Central memory CD4-positive, alpha-beta T cell (primary cell): Measurements from ENCODE around the gene MEAK7.
"Not testable (repeated sequence)": the region's sequence is repeated elsewhere in the genome, so short reads cannot be mapped to it uniquely, and the experiment has no call there.

Experiments used
- DNase-seq: peaks from one replicate; pipeline ENCODE4 v3.0.0; 2022

MEAK7 gene

GRCh38 chr16:84532855-84533486, 28.5 kb upstream of the MEAK7 start:
- DNase-seq: no peak

DNA sequence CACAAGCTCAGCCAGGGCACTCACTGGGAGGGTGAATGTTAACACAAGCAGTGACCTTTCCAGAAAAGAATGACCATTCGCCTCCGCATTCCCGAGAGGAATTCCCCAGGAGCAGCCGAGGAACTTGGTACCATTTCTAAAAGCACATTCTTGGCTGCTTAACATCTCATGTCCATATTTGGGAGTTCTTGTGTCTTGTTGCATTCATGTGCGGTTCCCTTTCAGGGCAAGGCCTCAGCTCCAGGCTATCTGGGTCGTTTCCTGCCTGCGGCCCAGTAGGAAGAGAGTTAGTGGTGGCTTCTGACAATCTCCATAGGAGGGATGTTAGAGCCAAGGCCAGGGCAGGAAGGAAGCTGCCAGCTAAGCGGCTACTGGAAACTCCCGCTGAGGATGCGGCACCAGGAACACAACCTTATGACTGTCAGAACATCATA, 27.8 kb upstream of the MEAK7 start:
- no peak for DNase-seq

DNA sequence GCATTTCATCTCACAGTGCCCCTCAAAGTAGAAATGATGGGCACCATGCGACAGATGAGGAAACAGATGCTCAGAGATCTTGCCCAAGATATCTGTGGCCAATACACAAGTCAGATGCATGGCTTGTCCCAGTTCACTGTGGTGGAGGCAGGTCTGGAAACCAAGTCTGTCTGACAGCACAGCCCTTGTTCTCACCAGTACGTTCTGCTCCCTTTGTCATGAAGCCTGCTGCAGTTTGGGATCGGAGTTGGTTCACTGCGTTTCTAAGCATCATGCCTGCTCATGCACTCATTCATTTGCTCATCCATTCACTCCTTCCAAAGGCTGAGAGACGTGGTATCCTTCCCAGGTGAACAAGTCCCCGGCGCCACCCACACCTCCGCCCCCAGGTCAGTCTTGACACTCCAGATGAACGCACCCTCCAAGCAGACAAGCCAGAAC, 27.2 kb upstream of the MEAK7 start:
- DNase-seq: no peak

DNA sequence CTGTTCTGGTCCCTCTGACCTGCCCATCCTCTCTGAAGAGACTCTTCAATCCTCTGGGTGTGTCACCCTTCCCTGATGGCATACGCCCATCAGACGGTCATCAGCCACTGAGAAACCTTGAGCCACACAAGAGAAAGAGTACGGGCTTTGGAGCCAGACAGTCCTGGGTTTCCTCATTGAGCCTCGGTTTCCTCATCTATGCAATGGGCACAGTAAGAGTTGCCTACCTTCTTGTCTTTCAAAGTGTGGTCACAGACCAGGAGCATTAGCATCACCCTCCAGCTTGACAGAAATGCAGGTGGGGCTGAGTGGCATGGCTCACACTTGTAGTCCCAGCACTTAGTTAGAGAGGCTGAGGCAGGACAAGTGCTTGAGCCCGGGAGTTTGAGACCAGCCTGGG, 26.1 kb upstream of the MEAK7 start:
- no peak for DNase-seq

DNA sequence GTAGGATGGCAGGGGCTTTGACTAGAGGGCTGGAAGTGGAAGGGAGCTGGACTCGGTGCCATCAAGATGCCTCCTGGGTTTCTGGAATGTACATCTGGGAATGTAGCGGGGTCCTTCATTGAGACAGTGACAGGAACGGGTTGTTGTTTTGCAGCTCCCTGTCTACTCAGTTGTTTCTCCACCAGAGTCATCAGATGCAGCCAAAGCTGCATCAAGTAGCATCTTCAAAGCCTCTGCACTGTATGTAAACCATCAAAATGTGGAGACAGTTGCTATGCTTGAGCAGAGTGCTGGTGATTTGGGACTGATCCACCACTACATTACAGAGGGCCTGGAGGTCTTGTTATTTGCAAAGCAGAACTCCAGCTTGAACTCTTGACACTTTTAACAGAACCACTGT, 25.1 kb upstream of the MEAK7 start:
- no peak for DNase-seq

DNA sequence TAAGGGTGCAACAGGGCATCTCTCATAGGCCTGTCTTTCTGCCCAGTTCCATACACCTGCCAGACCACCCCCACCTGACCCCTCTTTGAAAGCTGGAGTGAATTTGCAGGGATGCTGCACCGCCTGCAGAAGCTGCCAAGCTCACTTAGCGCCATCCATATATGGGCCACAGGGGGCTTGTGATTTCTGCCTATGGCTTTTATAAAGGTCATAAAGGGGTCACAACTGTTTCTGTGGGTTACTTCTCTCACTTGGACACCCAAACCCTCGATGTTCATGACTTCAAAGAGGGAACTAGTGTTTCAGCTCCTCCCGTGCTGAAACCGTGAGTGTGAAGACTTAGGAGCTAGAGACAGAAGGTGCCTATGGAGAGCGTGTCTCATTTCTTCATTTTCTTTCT, 23.9 kb upstream of the MEAK7 start:
- no peak for DNase-seq

DNA sequence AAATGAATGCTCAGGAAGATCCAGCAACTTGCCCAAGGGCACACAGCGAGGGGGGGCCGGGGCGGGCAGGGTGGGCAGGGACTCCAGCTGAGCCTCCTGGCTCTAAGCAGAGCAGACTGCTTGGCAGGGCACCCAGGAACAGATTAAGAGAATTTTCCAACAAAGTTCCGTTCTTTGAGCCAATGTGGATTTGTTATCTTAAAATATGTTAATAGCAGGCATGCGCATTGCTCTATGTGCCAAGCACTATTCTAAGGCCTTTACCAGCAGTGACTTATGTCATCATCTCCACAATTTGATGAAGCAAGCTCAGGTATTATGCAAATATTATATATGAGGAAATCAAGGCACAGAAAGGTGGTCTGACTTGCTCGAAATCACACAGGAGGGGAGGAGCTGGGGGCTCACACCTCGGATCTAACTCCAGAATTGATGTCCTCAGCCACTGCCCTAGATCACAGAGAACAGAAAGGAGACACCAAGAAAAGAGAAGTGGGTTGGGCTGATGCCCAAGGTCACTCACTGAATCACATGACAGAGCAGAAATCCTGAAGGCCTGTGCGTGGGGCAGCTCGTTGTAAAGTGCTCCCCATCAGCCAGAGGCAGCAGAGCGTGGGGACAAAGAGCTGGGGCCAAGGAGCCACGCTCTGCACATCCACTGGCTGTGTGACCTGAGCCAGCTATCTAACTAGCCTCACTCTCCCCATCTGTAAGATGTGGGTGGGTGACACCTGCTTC, 23.2 kb upstream of the MEAK7 start:
- no peak for DNase-seq

DNA sequence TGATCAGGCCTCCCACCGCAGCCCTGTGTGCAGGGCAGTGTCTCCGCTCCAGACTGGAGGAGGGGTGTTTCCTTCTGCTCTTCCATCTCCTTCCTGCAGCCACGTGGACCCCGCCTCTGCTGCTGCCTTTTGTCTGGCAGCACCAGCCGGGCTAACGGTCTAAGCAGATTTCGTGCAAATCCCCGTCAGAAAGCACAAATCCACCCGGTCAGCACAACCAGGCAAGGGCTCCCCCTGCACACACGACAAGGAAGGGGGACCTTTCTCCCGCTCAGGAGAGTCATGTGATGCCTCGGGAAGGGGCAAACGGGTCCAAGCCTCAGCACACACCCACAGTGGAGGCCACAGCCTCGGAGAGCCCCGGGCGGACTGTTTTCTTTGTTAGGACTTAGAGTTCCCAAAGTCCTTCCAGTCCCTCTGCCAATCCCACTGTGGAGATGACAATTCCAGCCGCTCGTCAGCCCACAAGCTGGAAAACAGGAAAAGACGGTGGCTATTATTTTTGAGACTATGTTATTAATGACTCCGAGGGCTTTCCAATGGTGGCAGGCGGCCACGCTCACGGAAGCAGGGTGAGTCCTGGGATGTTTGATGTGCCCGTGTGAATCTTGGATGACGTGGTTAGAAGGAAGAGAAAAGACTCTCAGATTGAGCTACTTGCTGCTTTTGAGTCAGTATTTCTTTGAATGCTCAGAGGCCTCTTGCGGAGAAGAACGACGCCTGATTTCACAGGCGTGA, 22.5 kb upstream of the MEAK7 start:
- no peak for DNase-seq

GRCh38 chr16:84524941-84525581, 20.6 kb upstream of the MEAK7 start:
- not testable (repeated sequence) for DNase-seq

GRCh38 chr16:84524346-84524920, 20.0 kb upstream of the MEAK7 start:
- DNase-seq: no peak

DNA sequence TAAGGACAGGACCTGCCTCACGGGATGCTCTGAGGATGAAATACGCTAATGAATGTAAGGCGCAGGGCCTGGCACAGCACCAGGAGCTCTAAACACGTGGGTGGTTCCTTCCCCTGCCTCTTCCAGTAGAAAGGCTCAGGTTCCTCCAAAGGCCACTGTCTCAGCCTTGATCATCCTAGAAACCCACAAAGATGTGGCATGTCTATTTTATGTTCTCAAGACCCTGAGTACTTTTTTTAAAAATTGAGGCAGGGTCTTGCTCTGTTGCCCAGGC, 17.0 kb upstream of the MEAK7 start:
- no peak for DNase-seq

- DNase-seq: no peak
Measured at GRCh38 chr16:84520725-84521496, 16.5 kb upstream of the MEAK7 start.

DNA sequence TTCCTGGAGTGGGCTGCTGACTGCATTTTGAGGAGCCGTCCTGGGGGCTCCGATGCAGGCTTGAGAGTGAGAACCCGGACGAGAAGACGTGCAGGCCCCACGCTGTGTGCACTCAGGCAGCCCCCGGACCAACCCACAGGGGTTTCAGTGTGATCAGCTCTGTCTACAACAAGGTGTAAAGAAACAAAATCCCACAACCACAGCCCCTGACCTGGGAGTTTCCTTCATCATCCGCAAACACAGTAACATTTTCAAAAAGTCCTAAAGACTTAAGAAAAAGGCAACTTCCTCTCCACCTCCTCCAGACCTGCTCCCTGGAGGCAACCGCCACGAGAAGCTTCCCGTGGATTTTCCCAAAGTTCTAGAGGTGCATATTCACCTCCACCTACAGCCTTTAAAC, 15.4 kb upstream of the MEAK7 start:
- DNase-seq: no peak

- peak; percentile 76 for DNase-seq
Measured at GRCh38 chr16:84518804-84519341, 14.4 kb upstream of the MEAK7 start.

DNA sequence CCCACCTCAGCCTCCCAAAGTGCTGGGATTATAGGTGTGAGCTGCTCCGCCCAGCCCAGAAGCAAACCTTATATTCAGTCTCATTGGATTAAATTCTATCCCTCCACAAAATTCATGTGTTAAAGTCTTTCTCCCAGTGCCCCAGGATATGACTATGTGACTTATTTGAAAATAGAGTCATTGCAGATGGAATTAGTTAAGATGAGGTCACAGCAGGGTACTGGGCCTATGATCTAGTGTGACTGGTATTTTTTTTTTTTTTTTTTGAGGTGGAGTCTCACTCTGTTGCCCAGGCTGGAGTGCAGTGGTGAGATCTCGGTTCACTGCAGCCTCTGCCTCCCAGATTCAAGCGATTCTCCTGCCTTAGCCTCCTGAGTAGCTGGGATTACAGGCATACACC, 13.8 kb upstream of the MEAK7 start:
- DNase-seq: not testable (repeated sequence)

DNA sequence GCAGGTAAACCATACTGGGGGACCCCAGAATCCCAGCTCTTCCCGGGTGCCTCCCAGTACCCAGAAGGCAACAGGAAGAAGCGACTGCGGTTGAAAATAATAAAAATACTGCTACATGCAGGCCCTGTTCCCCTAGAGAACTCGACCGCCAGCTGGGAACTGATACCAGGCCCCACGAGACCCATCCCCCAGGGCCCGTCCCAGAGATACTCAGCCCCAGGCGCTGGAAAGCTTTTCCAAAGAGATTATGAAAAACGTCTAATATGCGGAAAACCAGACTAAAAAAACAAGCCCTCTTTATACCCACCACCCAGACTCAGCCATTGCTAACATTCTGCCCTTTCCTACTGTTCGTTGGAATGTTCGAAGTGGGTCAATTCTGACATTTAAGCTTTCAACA, 12.9 kb upstream of the MEAK7 start:
- DNase-seq: no peak

DNA sequence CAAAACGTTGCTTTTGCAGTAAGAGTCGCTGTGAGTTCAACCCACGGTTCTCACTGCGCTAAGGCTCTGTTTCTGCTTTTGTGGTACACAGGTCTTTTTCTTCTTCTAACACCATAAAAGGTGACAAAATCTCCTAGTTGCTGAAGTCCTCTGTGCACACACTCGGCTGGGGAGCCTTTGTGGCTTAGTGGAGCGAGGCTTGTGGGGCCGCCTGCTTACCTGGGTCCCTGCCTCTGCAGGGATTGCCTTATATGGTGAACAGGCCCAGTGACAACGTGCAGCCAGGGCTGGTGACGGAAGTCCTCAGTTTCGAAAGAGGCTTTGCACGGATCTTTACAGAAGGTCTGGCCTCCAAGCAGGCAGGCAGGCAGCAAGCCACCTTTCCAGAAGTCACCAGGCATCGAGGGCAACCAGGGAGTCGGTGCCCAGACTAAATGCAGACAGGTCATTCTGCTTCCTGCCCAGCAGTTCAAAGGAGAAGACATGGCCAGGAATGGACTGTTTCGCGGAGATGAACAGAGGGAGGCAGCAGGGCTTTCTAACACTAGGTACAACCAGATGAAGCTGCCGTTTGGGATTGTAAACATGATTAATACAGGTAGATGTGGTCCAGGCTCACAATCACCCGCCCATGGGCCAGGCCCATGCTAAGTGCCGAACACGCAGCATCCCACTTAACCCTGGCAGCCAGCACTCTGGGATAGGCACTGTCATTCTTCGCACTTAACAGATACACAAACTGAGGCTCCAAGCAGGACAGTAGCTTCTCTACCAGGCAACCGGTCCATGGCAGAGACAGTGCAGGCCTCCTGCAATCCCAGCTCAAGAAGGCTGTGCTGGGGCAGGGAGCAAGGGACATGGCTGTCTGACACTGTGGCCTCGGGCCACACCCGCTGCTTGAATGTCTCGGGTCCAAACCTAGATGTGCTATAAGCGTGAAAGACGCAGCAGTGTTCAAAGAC, 10.7 kb upstream of the MEAK7 start:
- peak; percentile 85 for DNase-seq

DNA sequence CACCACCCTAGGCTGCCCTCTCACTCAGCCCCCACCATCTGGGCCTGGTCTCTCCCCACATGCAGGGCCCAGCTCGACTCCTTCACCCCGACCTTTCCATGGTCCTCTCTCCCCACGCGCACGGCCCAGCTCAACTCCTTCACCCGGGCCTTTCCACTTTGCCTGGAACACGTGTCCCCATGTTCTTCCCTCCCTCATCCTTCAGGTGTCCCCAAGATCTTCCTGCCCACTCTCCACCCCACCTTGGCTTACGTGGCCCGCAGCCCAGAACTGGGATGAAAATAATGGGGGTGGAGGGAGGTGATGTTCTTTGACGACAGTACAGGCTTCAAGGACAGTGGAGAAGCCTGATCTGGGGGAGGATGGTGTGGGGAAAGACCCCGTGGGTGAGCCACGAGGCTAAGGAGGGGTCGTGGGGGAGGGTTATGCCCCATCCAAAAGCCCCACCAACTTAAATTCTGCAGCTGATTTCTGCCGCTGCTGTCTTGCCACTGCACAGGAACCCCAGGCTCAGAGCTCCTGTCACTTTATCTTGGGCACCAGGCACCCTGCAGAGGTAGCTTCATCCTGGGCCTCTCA, 9.9 kb upstream of the MEAK7 start:
- no peak for DNase-seq

GRCh38 chr16:84513666-84514065, 9.2 kb upstream of the MEAK7 start:
- no peak for DNase-seq

- no peak for DNase-seq
Measured at GRCh38 chr16:84513123-84513522, 8.7 kb upstream of the MEAK7 start.

GRCh38 chr16:84511831-84512230, 7.4 kb upstream of the MEAK7 start:
- no peak for DNase-seq
